GM20431 (cell line): ENCODE results near the gene PTH2R.
"Not testable (repeated sequence)": the region's sequence is repeated elsewhere in the genome, so short reads cannot be mapped to it uniquely, and the experiment has no call there.

Experiments
- in situ Hi-C: fragments of 300-500 bp; cut with MseI, MboI; formaldehyde crosslinking; loops from one replicate; pipeline ENCODE4 v1.15.0; 2020; ENCODE audit warnings: low sequenced_read_pairs; ENCODE audit not compliant: unreplicated experiment

PTH2R gene

DNA sequence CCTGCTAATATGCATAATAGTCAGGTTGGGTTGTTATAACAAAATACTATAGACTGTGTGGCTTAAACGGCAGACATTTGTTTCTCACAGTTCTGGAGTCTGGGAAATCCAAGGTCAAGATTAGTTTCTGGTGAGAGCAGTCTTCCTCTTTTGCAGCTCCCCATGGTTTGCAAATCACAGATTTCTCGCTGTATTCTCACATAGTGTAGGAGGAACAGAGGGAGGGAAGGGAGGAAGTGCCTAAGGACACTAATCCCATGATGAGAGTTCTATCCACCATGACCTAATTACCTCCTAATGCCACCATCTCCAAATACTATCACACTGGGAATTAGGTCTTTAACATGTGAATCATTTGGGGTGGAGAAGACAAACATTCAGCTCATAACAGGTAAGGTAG lies 20.1 kb upstream of the PTH2R start:
- in situ Hi-C loops: no loop called here

DNA sequence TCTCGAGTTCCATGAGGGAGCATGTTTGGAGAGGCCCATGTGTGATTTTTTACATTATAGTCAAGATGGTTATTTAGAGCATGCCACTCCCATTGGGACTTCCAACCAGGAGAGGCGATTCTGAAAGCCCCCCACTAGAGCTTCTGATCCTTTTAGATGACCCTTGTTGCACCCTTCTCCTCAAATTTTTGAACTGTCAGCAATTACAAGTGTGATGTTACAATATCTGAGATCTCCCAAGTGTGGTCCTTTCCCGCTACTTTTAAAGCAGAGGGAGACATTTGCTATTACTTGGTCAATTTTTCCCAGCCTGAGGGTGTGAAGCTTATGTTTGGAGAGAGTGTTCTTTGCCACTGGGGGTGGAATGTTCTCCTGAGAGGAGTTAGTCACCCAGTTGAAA lies 16.7 kb upstream of the PTH2R start:
- in situ Hi-C loops: no loop called here

DNA sequence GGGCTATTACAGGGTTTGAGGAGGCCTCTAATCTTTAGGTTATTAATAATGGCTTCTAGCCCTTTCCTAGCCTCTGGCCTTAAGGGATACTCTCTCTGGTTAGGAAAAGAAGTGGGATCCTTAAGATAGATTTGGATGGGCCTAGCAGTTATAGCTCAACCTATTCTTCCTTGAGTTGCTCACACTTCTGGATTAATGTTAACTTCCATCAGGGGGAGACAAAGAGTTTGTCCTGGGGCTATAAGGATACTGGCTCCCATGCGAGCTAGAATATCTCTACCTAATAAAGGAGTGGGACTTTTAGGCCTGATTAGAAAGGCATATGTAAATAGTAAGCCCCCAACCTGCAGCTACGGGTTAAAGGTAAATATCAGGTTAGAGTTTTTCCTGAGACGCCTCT lies 14.3 kb upstream of the PTH2R start:
- in situ Hi-C loops: no loop called here

DNA sequence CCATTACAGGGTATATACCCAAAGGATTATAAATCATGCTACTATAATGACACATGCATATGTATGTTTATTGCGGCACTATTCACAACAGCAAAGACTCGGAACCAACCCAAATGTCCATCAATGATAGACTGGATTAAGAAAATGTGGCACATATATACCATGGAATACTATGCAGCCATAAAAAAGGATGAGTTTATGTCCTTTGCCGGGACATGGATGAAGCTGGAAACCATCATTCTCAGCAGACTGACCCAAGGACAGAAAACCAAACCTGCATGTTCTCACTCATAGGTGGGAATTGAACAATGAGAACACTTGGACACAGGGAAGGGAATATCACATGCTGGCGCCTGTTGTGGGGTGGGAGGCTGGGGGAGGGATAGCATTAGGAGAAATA lies 9.8 kb upstream of the PTH2R start:
- in situ Hi-C loops: not testable (repeated sequence)

DNA sequence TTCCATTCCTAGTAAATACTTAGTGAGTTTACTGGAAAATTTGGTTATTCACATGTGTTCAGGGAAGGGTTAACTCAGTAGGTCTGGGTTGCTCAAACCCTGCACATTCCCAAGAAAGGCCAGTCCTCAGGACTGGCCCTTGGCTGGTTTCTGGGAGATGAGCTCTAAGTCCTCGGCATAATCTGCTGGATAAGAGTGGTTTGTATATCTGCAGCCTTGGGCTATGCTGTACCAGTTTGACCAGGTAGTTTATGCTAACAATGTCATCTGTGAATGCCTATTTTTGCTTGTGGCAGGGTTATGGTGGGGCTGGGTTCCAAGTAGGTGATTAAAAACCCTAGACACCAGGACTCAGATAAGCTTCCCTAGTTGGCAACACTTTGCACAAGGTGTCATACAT lies 7.4 kb upstream of the PTH2R start:
- in situ Hi-C loops: no loop called here

DNA sequence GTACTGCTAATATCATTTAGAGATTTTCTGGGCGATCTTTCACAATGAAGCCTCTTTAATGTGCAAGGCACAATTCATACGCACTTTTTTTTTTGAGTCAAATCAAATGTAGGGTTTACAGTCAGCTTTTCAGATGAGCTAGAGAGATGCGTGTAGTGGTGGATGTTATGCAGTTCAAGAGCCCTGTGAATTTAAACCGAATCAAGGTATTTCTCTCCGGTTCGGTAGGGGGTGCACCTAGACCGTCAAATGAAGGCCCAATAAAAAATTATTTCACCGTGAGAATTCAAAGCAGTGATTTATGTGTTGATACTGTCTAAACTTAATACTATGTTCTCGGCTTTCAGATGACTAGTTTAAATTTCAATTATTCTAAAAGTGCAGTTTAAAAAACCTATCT lies 1.1 kb downstream of the PTH2R start:
- in situ Hi-C loops: no loop called here

DNA sequence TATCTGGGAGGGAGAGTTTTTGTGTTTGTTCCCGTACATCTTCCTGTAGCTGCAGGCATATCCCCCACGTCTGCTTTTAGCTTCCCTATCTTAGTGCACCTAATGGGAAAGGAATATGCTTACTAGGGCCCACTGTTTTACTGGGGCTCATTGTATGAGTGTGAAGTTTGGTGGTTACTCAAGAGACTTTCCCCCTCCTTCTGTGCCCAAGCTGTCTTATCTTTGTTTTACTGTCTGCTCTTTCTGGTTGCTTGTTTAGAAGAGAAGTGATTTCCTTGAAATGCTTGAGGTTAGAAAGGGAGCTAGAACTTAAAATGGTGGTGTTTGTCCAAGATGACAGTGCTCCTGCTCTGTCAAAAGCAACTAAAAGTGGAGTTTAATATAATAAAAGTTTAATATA lies 7.3 kb downstream of the PTH2R start:
- in situ Hi-C loops: no loop called here

DNA sequence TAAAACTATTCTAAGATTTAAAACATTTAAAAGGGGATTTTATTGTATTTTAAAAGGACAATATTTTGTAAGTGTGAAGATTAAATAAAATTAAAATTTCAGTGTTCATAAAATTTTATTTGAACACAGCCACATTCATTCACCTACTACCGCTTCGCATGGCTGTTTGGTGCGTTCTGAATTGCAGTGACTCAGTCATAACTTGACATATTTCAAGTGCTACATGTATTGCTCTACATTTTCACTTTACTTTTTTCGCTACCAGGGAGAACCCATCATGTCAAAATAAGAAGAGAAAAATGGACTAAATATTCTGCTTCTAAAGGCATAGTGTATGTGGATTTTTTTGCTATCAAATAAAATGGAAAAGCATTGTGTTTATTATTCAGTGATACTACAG lies 8.7 kb downstream of the PTH2R start:
- in situ Hi-C loops: no loop called here

DNA sequence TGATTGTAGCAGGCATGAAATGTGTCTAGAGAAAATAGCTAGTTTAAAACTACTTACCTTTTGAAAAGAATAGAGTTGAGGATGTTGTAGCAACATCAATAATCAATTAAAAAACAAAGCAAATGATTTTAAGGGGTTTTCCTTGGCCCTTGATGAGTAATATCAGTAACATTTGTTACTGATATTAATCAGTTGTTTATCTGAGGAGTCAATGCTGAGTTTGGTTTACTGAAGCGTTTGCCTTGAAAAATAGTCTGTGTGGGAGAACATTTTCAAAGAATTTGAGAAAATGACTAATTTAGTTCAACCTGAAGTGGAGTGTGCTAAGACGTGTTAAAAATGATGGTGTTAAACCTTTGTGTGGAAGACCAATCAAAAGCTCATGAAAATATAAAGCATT lies 9.3 kb downstream of the PTH2R start:
- in situ Hi-C loops: no loop called here

DNA sequence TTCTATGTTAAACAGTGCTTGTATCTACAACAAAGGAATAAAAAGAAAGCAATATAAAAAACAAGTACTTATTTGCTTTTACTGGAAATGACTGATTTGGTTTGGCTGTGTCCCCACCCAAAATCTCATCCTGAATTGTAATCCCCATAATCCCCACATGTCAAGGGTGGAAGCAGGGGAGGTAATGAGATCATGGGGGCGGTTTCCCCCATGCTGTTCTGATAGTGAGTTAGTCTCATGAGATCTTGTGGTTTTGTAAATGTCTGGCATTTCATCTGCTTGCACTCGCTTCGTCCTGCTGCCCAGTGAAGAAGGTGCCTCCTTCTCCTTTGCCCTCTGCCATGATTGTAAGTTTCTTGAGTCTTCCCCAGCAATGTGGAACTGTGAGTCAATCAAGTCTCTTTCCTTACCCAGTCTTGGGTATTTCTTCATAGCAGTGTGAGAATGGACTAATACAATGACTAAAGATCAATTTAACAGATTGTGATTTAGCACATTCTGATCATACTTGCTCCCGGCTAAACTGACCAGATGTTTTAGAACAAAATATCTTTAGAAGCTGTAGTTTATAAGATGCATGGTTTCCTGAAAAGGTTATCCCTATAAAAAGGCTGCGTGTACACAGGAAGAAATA lies 19.9 kb downstream of the PTH2R start:
- in situ Hi-C loops: no loop called here

DNA sequence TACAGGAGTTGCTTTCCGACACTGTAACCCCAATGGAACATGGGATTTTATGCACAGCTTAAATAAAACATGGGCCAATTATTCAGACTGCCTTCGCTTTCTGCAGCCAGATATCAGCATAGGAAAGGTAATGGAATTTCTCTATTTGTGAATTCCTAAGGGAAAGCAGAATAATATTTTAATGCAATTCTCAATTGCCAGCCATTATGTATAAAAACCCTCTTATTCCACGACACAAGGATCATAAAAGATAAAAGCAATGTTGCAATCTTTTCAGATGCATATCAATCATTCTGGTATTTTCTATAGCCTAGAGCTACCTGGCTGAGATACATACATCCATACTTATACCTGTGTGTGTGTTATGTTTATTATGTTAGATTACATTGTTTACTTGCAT lies 31.2 kb downstream of the PTH2R start:
- in situ Hi-C loops: no loop called here

DNA sequence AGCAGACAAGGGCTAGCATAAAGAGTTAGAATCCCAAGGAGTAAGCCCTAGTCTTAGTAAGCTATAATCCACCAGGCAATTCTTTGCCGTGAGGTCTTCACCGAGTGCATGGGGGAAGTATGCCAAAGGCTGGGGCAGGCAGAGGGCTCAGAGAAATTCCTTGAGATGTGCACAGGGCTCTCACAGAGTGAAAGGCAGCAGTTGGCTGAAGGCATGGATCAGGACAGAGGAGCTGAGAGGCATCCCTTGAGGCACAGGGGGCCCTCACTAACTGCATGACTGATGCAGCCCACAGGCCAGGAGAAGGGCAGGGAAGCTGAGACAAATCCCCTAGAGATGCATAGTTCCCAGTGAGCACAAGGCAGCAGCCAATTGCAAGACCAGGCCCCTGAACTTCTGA lies 34.1 kb downstream of the PTH2R start:
- in situ Hi-C loops: no loop called here

DNA sequence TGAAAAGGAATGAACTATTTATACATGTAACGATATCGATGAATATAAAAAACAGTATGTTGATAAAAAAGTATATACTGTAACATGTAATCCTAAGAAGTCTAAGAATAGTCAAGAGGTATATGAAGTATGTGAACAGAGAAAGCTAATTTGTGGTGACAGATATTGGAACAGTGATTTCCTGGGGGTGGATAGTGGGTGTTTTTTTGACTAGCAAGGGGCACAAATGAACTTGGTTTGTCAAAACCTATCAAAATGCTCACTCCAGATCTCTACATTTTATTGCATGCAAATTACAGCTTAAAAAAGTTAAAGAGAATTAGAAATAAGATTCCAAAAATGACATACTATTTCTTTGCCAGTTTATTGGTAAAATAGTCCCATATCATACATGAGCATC lies 35.4 kb downstream of the PTH2R start:
- in situ Hi-C loops: no loop called here

DNA sequence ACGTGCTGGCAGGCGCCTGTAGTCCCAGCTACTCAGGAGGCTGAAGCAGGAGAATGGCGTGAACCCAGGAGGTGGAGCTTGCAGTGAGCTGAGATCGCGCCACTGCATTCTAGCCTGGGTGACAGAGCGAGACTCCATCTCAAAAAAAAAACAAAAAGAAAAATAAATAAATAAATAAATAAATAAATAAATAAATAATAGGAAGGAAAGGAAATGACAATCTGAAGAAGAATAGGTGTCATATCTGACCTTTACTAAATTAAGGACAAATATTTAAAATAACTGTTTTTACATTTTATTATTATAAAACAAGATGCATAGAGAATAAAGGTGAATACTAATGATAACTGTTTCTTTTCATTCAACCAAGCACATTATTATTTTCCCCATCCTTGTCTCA lies 40.9 kb downstream of the PTH2R start:
- in situ Hi-C loops: not testable (repeated sequence)

DNA sequence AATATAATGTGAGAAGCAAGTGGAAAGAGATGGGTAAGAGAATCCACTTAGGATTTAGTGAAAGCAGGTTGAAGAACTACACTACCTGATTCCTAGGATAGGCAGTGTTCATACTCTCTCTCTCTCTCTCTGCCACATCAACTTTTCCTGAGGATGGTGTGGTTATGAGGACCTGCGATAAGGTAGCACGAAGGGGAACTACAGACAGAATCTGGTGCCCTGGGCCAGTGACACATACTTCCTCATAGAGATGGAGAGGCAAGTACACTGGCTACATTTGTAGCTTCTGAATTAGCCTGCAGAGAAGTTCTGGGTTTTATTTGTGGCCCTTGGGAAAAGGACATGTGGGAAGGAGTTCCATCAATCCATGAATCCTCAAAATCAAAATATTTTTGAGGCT lies 44.5 kb downstream of the PTH2R start:
- in situ Hi-C loops: loop anchor here (25.0 kb wide), 1 partner anchor 761 kb away; no protein-coding TSS in a partner anchor

DNA sequence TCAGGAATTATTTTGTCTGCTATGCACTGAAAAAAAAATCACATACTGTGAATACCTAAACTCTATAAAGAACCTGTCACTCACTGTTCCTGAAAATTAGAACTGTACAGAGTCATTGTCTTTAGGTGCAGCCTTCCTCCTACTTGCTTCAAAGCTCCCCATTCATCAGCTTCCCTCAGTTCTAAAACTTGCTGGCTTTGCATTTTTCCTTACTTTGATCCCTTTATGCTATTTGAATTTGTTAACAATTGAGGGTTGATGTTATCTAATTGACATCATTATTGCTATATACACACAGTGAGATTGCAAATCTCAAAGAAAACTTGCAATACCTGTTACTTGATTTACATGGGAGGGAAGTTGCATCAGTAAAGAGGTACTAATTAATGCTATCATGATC lies 48.3 kb downstream of the PTH2R start:
- in situ Hi-C loops: loop anchor here (25.0 kb wide), 1 partner anchor 757 kb away; no protein-coding TSS in a partner anchor

DNA sequence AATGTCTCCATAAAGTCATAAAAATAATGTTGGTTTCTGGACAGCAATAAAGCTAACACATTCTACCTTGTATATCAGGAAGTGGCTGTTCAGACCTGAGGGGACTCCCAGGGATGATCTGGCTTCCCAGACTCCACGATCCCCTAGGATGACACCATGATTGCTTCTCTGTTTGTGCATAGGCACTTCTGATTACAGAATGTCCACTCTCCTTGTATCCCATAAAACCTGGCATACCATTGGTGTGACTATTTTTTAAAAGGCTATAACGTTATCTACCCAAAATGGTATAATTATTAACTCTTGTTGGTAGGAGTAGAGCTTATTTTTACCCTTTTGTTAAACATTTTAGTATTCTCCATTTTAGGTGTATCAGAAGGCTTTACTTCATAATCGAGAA lies 57.1 kb downstream of the PTH2R start:
- in situ Hi-C loops: loop anchor here (25.0 kb wide), 1 partner anchor 749 kb away; no protein-coding TSS in a partner anchor

DNA sequence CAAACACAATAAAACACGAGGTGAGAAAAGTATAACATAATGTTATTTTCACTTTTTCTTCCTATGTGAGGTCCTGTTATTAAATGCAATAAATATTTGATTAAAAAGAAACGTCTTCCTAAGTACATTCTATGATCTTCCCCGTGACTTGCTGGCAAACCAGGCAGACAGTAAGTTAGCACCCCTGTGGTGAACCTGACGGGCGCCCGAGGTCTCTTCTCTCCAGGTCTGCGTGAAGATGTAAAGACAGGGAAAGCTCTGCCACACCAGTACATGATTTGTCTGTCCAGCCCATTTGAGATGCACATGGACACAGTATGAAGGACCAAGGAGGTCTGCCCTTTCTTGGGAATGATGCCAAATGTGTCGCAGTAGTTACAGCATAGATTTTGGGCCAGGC lies 57.6 kb downstream of the PTH2R start:
- in situ Hi-C loops: loop anchor here (25.0 kb wide), 1 partner anchor 748 kb away; no protein-coding TSS in a partner anchor

DNA sequence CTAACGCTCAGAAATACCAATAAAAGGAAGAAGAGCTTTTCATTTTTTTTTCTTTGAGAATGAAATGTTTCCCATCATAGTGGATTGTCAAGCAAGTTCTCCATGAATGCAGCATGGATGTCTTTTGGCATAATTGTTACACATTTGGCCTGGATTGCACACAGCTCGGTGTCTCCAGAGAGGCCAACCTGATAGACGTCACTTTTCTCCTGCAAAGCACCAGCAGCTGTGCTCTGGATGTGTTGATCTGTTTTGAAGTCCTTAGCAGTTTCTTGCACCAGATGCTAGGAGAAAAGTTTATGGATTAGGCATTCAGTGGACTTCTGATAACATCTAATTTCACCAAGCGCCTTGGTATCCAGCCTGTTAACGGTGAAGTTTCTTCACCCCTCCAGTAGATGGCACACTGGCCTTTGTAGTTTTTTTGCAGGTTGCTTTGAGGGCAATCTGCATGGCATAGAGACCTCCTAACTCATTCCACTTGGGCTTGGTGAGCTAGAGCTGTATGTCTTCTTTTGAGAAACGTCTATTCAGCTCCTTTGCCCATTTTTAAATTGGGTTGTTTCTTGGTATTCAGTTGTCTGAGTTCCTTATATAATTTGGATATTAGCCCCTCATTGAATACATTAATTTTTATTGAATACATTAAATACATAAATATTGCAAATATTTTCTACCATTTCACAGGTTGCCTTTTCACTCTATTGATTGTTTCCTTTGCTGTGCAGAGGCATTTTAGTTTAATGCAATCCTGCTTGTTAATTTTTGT lies 59.7 kb downstream of the PTH2R start:
- in situ Hi-C loops: loop anchor here (25.0 kb wide), 1 partner anchor 746 kb away; no protein-coding TSS in a partner anchor

DNA sequence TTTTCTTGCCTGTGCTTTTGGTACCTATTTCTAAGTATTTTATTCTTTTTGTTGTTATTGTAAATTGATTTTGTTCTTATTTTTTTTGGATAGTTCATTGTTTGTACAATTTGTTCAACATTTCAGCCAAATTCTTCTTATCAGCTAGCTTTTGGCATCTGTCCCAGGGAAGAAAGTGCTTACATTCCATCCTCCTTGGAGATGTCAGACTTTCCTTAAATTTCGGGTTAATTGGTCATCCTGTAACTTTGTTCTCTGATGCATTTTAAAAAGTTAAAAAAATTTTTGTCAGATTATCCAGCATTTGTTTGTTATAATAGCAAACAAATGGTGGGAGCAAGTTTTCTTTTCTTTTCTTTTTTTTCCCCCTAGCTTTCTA lies 60.3 kb downstream of the PTH2R start:
- in situ Hi-C loops: loop anchor here (25.0 kb wide), 1 partner anchor 745 kb away; no protein-coding TSS in a partner anchor

DNA sequence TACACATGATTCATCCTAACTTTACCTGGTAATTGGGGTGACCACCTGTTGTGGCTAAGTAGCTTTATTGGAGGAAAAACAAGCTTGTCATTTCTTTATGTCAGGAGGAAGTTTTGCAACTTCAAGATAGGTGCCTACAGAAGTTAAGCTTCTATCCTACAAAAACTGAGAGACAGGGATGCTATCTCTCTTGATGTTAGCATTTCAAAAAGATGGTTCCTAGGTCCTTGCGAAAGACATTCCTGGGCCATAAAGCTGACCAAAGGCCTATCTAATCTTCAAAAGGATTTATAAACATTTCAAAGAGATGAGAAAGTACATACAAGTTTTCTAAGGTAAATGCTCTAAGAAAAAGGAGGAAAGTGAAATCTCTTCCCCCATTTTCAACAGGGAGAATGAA lies 61.0 kb downstream of the PTH2R start:
- in situ Hi-C loops: loop anchor here (25.0 kb wide), 1 partner anchor 745 kb away; no protein-coding TSS in a partner anchor

DNA sequence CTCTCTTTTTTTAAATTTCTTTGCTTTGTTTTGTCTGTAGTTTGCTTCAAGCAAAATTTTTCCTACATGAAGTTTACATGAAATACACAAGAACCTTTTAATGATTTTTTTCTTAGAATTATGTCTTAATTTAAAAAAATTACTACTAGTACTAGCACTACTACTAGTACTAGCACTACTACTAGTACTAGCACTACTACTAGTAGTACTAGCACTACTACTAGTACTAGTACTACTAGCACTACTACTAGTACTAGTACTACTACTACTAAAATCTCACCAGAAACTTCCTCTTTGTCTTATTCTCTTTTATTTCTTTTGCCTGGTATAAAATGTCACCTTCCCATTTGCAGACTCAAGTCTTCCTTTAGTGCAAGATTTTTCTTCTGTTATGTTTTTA lies 71.1 kb downstream of the PTH2R start:
- in situ Hi-C loops: no loop called here
